GM21786 (cell line): ENCODE results near the gene CACNA1A.
"Not testable (repeated sequence)": the region's sequence is repeated elsewhere in the genome, so short reads cannot be mapped to it uniquely, and the experiment has no call there.

Experiments used
- ATAC-seq: cut with Tn5 transposase; IDR thresholded peaks from one replicate; pipeline ENCODE4 v1.9.1; 2021; ENCODE audit not compliant: unreplicated experiment

CACNA1A gene

DNA sequence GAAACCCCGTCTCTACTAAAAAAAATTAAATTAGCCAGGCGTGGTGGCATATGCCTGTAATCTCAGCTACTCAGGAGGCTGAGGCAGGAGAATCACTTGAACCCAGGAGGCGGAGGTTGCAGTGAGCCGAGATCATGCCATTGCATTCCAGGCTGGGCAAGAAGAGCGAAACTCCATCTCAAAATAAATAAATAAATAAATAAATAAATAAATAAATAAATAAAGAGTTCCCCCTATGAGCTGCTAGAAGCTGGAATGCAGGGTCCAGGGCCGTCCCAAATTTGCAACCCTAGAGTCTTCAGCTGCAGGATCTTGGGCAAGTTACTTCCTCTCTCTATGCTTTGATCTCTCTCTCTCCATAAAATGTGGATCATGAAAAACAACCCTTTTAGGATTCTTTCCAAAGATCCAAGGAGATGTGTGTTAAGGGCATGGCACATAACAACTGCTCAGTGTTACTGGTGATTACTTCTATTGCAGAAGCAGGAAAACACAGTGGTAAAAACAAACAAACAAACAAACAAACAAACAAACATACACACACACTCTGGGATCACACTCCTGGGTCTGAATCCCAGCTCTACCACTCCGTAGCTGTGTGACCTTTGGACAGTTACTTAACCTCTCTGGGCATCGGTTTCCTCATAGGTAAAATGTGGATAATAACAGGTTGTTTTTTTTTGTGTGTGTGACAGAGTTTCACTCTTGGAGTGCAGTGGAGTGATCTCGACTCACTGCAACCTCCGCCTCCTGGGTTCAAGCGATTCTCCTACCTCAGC is 78.8 kb downstream of the CACNA1A start:
- ATAC-seq = no peak

DNA sequence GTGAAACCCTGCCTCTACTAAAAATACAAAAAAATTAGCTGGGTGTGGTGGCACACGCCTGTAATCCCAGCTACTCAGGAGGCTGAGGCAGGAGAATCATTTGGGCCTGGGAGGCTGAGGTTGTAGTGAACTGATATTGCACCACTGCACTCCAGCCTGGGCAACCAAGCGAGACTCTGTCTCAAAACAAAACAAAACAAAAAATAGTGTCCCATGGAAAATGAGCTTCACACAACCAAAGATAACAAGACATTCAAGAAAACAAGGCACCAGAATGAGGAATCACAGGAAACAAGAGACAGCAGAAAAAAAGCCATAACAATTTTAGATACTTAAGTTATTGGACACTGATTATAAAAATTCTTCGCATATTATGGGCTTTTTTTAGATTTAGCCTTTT is 80.4 kb downstream of the CACNA1A start:
- ATAC-seq = not testable (repeated sequence)

DNA sequence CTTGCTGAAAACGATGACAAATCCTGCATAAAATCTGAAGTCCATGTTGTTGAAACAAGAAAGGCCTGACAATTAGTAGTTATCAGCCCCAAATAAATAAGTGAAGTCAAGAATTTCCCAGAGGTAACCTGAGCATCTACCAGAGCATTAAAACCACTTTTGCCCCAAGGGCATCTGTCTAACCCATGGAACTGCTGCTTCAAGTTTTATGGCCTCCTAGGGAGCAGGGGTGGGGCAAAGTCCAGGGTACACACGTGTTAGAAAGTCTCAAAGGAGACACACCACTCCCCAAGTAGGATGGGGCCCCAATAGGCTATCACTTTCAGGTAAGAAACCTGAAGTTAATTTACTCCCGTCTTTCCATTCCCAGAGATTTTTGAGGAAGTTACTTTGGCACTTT is 81.1 kb downstream of the CACNA1A start:
- no peak for ATAC-seq

GRCh38 chr19:13420780-13421179 is 85.5 kb downstream of the CACNA1A start:
- no peak for ATAC-seq

DNA sequence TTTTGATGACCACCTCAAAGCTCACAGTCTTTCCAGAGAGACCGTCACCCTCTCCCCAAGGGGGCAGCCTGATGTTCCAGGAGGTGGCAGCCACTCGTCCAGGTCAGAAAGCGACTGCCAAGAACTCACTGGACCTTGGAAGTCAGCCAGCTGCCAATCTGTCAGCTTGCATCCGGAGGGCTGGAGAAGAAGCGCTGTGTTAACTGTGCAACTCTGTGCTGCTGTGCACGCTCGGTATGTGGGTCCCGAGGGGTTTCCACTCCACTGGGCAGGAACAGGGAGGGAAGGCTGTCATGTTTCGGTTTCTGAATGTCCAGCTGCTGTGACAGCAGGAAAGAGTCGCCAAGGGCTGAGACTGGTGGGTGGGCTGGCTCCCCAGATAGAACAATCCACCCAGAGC is 89.2 kb downstream of the CACNA1A start:
- no peak for ATAC-seq

- ATAC-seq = no peak
Measured at GRCh38 chr19:13411899-13412298, 94.4 kb downstream of the CACNA1A start.

GRCh38 chr19:13410946-13411345 is 95.3 kb downstream of the CACNA1A start:
- ATAC-seq = no peak

- no peak for ATAC-seq
Measured at GRCh38 chr19:13408889-13409518, 97.3 kb downstream of the CACNA1A start.

- no peak for ATAC-seq
Measured at GRCh38 chr19:13404236-13404635, 102.0 kb downstream of the CACNA1A start.

- no peak for ATAC-seq
Measured at GRCh38 chr19:13401388-13401787, 104.9 kb downstream of the CACNA1A start.

GRCh38 chr19:13400296-13400695 is 106.0 kb downstream of the CACNA1A start:
- no peak for ATAC-seq

DNA sequence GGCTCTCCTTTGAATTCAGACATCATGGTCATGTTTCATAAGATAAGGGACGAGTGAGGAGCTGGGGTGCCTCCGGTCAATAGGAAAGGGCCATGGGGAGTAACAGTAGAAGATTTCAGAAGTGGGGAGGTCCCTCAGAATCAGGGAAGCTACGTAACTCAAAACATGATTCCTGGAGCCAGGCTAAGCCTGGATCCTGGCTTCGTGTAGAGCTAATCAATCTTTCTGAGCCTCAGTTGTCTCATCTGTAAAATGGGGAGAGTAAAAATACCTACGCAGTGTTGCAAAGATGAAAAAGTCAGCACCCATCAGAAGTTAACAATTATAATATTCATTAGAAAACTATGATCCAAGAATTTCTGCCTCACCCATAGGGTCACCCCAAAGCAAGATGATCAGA is 106.5 kb downstream of the CACNA1A start:
- ATAC-seq = no peak

GRCh38 chr19:13398780-13399726 is 107.2 kb downstream of the CACNA1A start:
- no peak for ATAC-seq

GRCh38 chr19:13398182-13398581 is 108.1 kb downstream of the CACNA1A start:
- ATAC-seq = no peak

- ATAC-seq = no peak
Measured at GRCh38 chr19:13396250-13397080, 109.8 kb downstream of the CACNA1A start.

GRCh38 chr19:13382633-13382938 is 123.7 kb downstream of the CACNA1A start:
- ATAC-seq = no peak

GRCh38 chr19:13381827-13382632 is 124.2 kb downstream of the CACNA1A start:
- no peak for ATAC-seq

GRCh38 chr19:13376537-13376936 is 129.7 kb downstream of the CACNA1A start:
- no peak for ATAC-seq

GRCh38 chr19:13373599-13373998 is 132.7 kb downstream of the CACNA1A start:
- no peak for ATAC-seq

DNA sequence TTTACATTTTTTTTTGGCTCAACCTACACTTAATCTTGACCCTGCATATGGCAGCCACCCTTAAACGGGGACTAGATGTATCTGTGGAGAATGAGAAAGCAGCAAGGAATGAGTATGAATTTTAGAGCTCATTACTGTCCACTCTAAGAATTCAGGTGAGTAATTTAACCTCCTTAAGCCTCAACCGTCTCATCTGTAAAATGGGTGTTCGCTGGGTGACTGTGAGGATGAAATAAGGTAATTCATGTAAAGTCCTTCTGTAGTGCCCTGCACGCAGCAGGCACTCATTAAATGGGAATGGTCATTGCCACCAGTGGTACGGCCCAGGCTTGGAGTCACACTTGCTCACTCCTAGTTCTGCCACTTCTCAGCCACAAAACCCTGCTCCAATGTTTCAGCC is 135.3 kb downstream of the CACNA1A start:
- ATAC-seq = no peak
